Astrocyte (in vitro differentiated cells and primary cell): ENCODE results near the gene RTL5.

Experiments
- CTCF ChIP-seq: IDR thresholded peaks from 2 replicates; pipeline ENCODE4 v1.5.1; 2011; ENCODE audit warnings: low read depth, mild to moderate bottlenecking, inconsistent platforms, low read length, moderate library complexity; ENCODE audit not compliant: insufficient read depth
- EZH2 ChIP-seq: IDR thresholded peaks from 2 replicates; pipeline ENCODE4 v1.6.1; 2012; ENCODE audit warnings: mild to moderate bottlenecking, low read length, inconsistent platforms; ENCODE audit not compliant: insufficient read depth

GRCh38 chrX:72080800-72081199 is 50.9 kb downstream of the RTL5 start:
- TF ChIP-seq EZH2 = no peak
- TF ChIP-seq CTCF = no peak
